HG03108 (cell line): Measurements from ENCODE around the gene TBCC.
A peak's percentile ranks its signal among the peaks of the same experiment; 100 is the strongest.

Experiments used
- ATAC-seq: cut with Tn5 transposase; IDR thresholded peaks from one replicate; pipeline ENCODE4 v1.9.1; 2021; ENCODE audit warnings: moderate library complexity; ENCODE audit not compliant: unreplicated experiment

TBCC gene, protein sequence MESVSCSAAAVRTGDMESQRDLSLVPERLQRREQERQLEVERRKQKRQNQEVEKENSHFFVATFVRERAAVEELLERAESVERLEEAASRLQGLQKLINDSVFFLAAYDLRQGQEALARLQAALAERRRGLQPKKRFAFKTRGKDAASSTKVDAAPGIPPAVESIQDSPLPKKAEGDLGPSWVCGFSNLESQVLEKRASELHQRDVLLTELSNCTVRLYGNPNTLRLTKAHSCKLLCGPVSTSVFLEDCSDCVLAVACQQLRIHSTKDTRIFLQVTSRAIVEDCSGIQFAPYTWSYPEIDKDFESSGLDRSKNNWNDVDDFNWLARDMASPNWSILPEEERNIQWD

DNA sequence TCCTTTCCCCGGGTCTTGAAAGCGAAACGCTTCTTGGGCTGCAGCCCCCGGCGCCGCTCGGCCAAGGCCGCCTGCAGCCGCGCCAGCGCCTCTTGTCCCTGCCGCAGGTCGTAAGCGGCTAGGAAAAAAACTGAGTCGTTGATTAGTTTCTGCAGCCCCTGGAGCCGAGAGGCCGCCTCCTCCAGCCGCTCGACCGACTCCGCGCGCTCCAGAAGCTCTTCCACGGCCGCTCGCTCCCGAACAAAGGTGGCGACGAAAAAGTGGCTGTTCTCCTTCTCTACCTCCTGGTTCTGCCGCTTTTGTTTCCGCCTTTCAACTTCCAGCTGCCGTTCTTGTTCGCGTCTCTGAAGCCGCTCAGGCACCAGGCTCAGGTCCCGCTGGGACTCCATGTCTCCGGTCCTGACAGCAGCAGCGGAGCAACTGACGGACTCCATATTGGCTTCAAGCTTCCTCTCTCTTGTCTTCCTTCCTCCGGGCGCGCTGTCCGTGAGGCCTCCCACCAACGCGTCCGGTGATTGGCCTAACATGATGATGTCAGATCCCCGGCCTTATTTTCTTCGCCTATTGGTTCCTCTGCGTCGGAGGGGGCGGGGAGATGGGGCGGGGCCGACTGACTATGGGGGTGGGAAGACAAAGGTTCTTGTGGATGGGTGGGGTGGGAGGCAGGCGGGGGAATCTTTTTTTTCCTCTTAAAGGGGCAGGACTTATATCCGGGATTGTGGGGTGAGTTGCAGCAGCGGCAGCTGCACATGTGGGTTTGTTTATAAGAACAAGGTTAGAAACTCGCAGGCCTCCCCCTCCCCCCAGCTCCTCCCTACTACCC, at the start of gene TBCC:
TSS of gene TBCC (minus strand) at position 464 of the 823 bp plus-strand sequence. CDS start at position 434, 30 bp downstream.
- ATAC-seq = peak; percentile 69

DNA sequence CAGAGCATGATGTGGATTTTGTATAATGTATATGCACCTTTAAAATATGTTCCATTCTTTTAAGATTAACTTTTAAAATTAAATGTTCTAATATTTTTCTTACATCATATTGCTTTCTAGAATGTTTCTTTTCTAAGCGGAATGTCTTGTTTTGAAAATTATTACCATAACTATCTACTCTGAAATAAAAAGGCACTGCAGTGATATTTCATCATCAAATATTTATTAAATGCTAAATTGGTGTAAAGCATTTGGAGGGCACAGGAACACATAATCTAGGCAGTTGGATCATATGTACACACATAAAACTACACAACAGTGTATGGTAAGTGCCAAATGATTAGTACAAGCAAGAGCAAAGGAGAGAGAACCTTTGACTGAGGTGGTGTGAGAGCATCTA, 49.7 kb upstream of the TBCC start:
- ATAC-seq = no peak

DNA sequence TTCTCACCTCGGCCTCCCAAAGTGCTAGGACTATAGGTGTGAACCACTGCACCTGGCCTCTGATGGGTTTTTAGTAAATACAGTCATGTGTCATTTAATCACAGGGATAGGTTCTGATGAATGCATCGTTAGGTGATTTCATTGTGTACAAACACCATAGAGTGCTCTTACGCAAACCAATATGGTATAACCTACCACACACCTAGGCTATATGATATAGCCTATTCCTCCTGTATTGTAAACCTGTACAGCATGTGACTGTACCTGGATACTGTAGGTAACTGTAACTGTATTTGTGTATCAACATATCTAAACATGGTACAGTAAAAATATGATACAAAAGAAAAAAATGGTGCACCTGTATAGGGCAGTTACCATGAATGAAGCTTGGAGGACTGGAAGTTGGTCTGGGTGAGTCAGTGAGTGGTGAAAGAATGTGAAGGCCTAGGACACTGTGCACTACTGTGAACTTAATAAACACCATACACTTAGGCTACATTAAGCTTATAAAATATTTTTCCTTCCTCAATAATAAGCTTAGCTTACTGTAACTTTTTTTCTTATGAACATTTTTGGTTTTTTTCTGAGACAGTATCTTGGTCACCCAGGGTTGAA, 45.9 kb upstream of the TBCC start:
- ATAC-seq = no peak

DNA sequence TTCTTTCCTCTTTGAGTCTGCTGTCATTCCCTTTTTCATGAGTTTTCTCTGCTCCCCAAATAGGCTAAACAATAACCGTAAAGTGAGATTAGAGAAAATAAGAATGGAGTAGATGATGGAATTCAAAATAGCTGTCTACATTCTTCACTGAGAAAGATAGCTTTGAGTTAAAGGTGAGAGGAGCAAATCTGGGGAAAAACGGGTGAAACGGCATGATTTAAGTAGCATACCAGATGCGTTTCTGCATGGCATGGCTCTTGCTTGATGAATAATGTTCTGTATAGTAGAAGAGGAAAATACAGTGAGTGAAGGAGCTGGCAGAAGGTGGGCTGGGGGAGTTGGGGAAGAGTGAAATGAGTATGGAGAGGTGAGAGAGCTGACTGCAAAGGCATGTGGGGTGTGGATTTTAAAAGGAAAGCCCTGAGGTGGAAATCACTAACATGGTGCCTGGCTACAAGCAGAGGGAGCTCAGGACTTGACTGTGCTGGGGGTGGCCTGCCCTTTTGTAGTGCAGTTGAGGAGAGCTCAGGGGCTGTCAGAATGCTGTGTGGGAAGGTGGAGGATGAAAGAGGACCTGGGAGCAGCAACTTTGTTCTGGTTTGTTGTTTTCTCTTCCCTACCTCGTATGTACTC, 44.8 kb upstream of the TBCC start:
- ATAC-seq = no peak

DNA sequence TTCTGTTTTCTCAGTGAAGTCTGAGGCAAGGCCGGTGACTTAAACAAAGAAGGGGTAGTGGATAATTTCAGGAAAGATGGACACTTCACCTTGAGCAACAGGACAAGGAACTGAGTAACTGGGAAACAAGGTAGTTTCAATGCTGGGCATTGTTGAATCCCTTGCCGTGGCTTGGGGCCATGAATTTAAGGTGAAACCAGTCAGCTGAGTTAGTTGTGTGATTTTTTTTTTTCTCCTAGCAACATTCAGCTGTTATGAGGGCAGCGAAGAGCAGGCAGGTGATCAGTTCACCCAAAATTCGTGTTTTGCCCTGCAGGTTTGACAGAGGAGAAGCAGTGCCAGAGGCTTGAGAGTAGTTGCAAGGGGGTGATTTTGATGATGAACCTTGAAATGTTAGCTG, 42.8 kb upstream of the TBCC start:
- no peak for ATAC-seq

DNA sequence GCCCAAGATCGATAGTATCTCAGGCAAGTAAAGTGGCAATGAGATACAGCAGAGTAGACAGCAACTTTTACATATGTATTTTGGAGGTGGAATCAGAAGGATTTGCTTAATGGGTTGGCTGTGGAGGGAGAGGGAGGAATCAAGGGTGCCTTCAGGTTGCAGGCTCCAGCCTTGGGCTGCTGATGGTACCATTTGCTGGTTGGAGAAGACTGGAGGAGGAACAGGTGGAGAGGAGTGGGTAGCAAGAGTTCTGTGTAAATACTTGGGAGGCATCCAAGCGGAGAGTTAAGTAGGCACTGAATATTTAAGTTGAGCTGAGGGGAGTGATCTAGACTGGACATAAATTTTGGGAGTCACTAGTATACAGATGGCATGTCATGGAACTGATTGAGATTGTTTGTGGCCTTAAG, 41.2 kb upstream of the TBCC start:
- ATAC-seq = no peak

DNA sequence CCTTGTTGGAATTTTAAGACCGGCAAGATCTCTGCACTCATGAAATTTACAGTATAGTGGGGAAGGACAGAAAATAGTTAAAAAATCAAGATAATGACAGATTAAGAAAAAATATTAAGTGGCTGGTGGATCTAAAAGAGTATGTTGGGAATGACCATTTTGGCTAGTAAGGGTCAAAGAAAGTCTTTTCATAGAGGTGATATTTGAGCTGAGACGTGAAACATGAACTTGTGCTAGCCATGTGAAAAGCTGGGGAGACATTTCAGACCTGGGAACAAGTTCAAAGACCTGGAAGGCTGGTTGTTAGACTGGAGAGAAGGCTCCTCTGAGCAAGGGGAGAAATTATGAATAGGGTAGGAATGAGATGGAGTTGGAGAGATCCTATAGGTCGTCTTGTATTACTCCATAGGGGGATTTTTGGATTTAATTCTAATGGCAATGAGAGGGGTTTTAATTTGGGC, 40.7 kb upstream of the TBCC start:
- no peak for ATAC-seq

DNA sequence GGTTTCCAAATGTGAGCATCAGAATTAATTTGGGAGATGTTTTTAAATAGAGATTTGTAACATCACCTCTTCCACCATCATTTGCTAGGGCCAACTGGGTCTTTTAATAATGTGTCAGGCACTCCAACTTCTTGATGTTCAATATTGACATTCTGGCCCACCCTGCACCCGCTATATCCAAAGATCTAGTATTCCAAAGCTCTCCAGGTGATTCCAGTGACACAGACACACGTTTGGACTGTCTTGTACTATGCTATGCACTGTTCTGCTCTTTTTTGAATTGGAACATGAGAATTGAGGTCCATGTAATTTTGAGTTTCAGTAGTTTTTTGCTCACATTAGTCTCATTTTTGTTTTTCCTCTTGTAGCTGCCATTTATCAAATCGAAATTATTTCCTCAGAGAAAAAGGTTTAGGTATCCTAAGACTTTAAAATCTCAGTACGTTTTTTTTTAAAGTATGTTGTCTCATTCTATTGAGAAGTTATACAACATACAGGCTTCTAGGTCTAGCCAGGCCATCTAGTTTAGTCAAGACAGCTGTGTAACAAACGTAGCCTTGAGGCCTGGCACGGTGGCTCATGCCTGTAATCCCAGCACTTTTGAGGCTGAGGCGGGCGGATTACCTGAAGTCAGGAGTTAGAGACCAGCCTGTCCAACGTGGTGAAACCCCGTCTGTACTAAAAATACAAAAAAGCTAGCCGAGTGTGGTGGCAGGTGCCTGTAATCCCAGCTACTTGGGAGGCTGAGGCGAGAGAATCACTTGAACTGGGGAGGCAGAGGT, 39.0 kb upstream of the TBCC start:
- no peak for ATAC-seq

DNA sequence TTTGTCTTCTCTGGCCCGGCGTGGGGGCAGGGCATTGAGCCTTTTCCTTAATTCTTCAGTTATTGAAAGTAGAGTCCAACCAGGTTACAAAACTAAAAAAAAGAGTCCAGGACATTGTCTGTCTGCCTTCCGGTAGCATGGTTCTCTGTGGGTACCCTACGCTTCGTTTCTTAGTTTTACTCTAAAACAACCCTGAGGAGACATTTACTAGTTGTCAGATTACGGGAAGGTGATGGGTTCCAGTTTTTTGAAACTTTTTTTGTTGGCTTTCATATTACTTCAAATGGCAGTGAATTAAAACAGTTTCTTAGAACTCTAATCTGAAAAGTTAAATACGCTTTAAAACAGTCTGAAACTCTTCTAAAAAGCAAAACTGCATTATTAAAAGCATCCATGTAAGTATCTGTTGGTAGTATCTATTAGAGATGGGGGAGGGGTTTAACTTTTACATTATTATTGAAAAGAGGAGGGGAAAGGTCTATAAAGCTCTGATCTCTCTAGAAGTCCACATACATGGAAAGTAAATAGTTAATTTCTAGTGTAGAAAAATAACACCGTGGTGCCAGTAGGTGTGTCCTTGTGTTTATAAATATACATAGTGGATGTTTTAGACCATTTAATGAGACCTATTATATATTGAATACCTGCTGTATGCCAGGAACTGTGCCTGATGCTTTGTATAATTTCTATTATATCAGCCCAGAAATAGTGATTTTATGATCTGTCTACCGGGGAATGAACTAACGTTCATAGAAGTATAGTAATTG, 38.2 kb upstream of the TBCC start:
- ATAC-seq = no peak

DNA sequence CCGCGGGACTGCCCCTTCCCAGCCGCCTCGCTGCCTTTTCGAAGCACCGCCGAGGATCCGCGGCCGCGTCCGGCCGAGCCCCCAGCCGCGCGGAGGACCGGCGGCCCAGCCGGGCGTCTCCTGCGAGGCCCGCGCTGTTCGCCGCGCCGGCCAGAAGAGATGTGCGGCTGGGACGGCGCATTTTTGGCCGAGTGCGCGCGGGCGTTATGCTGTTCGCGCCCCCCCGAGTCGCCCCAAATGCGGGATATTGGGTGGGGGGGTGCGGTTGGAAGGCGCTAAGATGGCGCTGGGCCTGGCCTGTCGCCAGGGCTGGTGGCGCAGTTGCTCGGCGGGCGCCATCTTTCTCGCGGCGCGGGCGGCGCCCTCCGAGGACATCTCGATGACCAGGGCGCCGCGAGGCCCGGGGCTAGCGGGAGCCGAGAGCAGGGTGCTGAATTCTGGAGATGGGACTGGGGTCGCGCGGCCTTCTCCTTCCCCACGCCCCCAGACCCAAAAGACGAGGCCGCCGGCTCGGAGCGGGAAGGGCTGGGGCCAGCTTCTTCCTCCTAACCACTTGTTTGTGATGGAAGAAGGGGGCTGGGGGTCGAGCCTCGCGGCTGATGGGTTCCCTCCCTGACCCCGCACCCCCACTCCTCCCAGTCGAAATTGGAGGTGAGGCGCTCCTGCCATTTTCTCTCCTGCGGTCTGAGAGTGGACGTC, 37.4 kb upstream of the TBCC start:
- peak; percentile 42 for ATAC-seq

DNA sequence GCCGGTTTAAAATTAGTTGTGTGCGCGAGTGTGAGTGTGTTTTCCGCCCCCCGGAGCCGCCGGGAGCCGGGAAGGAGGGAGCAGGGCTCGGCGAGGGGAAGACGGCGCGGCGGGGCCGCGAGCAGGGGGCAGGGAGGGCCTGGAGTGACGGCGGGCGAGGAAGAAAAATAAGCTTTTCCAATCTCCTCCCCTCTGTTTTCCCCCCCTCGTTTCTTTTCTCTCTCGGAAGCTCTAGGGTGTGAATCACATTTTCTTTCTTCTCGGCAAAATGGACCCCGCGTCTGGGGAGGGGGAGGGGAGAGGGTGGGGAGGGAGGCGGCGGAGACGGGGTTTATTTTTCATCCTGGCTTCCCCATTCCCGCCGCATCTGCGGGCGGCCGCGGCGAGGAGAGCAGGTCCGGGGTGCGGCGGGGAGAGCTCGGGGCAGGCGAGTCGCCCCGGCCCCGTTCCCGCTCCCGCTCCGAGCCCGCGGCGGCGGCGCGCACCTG, 36.8 kb upstream of the TBCC start:
- peak; percentile 17 for ATAC-seq

DNA sequence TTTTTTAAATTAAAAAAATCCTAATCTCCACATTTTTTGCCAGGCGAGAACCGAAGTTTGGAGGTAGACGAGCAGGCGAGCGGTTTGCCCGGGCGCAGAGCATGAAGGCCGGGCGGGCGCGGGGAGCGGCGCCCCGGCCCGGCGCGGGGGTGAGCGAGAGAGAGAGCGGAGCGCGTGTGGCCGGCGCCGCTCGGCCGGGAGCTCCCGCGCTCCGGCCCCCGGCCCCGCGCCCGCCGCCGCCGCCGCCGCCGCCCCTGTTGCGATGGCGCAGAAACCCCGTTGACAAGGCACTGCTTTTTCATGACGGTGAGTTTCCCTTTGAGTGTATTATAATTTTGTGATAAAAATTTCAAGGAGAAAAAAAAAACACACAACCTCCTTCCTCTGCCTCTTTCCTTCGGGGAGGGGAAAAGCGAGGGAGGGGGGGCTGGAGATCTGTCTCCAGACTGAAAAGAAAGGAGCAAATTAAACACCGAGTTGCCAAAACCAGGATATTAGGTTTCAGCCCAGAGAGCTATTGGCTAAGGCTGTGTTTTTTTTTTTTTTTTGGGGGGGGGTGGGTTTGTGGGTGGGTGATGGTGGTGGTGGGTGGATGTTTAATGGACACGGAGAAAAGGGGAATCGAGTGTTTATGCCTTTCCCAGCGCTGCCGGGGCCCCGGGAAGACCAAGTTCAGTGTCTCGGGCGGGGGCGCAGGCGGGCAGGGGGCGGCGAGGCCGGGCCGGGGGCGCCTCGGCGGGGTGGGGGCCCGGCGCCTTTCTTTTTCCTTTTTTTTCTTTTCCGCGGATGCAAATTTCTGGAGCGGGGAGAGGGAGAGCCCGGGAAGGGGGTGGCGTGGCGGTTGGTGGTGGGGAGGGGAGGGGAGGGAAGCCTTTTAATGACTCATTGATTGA, 36.1 kb upstream of the TBCC start, which contains the start of gene BICRAL:
TSS of gene BICRAL (plus strand) at position 257 of the 893 bp plus-strand sequence. CDS start 39,971 bp downstream, outside the sequence.
- no peak for ATAC-seq

DNA sequence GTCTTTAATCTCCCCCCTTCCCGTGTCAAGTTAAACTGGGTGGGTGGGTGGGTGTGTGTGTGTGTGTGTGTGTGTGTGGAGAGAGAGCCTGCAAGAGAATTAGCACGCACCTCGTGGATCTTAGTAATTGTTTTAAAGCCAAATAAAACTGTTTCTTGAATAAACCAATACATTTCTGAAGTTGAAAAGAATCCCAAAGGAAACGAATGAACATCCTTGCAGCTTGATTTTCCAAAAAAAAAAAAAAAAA, 35.6 kb upstream of the TBCC start:
- no peak for ATAC-seq

DNA sequence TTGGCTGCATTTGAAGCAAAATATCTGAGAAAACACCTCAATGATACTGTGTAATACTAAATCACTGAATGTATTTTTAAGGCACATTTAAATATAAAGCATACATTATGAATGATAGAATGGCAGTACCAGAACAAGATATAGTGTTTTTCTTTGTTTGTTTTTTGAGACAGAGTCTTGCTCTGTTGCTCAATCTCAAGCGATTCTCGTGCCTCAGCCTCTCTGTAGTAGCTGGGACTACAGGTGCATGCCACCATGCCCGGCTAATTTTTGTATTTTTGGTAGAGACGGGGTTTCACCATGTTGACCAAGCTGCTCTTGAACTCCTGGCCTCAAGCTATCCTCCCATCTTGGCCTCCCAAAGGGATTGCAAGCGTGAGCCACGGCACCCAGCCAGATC, 33.6 kb upstream of the TBCC start:
- no peak for ATAC-seq

DNA sequence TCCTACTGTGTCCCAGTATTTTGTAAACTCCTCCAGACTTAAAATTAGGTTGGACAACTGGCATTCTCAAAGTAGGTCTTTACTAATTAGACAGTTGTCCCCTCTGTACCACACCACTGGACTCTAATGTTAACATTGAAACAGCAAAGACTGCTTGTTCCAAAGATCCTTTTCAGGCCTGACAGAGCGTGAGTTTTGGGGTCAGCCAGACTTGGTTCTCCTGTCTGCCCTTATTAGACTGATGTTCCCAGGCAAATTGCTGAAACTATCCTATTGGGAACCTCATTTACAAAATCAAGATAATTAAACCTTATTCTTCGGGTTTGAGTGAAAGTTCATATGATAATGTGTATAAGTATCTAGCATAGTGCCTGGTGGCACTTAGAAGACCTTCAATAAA, 32.2 kb upstream of the TBCC start:
- no peak for ATAC-seq

DNA sequence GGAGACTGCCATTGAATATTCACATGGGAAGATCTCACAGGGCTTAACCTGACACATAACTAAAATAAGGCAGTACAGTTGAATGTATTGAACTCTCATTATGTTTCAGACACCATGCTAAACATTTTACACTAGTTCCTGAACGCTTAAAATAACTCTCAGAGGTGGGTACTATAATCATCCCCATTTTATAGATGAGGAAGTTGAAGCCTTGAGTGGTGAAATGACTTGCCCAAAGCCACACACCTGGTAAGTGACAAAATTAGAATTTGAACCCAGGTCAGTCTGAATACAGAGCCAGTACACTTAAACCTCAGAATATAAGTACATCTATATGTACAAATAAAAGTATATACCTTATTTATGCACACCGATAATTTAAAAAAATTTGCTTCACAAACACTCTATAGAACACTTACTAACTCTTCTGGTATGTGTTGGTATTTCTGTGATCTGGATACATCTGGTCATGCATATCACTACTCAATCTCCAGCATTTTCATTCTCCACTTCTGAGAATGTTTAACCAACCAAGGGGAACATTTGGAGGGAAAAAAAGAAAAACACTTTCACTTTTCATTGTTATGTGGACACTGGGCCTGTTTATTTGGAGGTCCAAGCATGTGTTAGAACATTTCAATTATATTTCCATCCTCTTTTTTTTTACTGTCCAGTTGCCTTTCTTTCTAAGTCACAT, 31.4 kb upstream of the TBCC start:
- ATAC-seq = no peak

DNA sequence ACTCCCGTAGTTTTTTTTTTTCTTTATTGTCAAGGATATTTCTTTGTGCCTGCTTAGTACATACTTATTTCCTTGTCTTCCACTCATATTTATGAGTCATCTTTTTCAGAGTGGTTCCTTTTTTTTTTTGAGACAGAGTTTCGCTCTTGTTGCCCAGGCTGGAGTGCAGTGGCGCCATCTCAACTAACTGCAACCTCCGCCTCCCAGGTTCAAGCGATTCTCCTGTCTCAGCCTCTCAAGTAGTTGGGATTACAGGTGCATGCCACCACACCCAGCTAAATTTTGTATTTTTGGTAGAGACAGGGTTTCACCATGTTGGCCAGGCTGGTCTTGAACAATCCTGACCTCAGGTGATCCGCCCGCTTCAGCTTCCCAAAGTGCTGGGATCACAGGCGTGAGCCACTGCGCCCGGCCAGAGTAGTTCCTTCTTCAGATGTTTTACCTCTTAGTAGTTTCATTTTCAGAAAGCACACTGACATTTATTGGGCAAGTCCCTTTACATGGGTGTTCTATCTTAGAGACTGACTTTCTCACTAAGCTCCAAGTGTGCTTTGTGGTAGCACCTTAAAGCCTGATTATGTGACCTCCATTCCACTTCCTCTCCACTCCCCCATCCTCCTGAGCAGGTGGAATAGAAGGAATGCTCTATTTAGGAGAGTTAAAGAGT, 29.1 kb upstream of the TBCC start:
- ATAC-seq = peak; percentile 43
